Tibial artery (tissue), 4 donors: ENCODE results near the gene ERP29.

Experiments used
- DNase-seq, 2 donors: peaks; one replicate each; pipeline ENCODE4 v3.0.0-alpha.2; 2019
- H3K27ac ChIP-seq, 2 donors: fragments of 200-600 bp; sonication (generic) in 1 of 2; 1 replicate in 1 of 2; 2 replicates in 1 of 2; pipeline ENCODE4 v1.5.1; 2018 to 2019; ENCODE audit warnings: mild to moderate bottlenecking in 1 of 2
- H3K27me3 ChIP-seq, 2 donors: fragments of 200-600 bp; sonication (generic) in 1 of 2; one replicate each; pipeline versions ENCODE4 v1.5.1 to v1.6.0; 2016 to 2019
- H3K36me3 ChIP-seq, 3 donors: fragments of 200-600 bp; sonication (generic) in 2 of 3; one replicate each; pipeline ENCODE4 v1.5.1; 2016 to 2019; ENCODE audit warnings: mild to moderate bottlenecking in 2 of 3
- H3K4me1 ChIP-seq, 4 donors: fragments of 200-600 bp; sonication (generic) in 2 of 4; 1 replicate in 3 of 4; 2 replicates in 1 of 4; pipeline ENCODE4 v1.5.1; 2016 to 2019
- H3K4me3 ChIP-seq, 2 donors: fragments of 200-600 bp; sonication (generic) in 1 of 2; 1 replicate in 1 of 2; 2 replicates in 1 of 2; pipeline ENCODE4 v1.5.1; 2018 to 2019; ENCODE audit warnings: mild to moderate bottlenecking in 2 of 2
- H3K9me3 ChIP-seq, 3 donors: fragments of 200-600 bp; sonication (generic) in 1 of 3; one replicate each; pipeline ENCODE4 v1.5.1; 2016 to 2019
- CTCF ChIP-seq, 2 experiments: fragments of 200-600 bp in 1 of 2; fragments of 450-650 bp in 1 of 2; IDR thresholded peaks; one replicate each; pipeline ENCODE4 v1.5.1; 2017 to 2019; ENCODE audit warnings: antibody characterized with exemption in 2 of 2, mild to moderate bottlenecking in 1 of 2, moderate library complexity in 1 of 2
- intact Hi-C: fragments of 100-400 bp; cut with DNase I; formaldehyde crosslinking; loops from one replicate; pipeline ENCODE4 v1.15.0; 2023; ENCODE audit warnings: low total_unique reads

Gene ERP29

DNA sequence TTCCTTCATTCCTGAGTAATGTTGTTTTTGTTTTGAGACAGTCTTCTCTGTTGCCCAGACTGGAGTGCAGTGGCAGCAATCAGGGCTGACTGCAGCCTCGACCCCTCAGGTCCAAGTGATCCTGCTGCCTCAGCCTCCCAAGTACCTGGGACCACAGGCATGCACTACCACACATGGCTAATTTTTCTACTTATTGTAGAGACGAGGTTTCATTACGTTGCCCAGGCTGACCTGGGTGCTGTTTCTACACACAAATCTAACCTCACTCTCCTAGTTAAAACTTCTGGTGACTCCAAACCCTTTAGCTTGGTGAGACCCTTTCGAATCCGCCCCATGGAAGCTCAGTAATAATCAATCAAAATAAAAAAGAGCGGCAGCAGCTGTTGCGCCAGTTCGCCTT lies 1.5 kb upstream of the ERP29 start:
- TF ChIP-seq CTCF (IDR thresholded peaks at IDR 0.05): no peak
- Histone ChIP-seq H3K36me3 (peaks cover 0 to 6% (median 0%) of the 10 kb centered on the region in 3 donors), H3K4me3 (peak overlapping the region; percentile 72 to 86), H3K27ac (peak overlapping the region in 1 of 2 donors; percentile 97), H3K9me3 (no peaks in the 10 kb centered on the region), H3K27me3 (no peaks in the 10 kb centered on the region), H3K4me1 (peaks cover 5 to 35% (median 25%) of the 10 kb centered on the region in 4 donors)
- intact Hi-C loops: loop anchor here (5.0 kb wide), 2 partner anchors 74 to 169 kb away; partner anchors contain the start of gene MAPKAPK5
- DNase-seq: no peak

GRCh38 chr12:112013601-112014402 lies 576 bp downstream of the ERP29 start:
- DNase-seq: peak; percentile 37 to 72
- H3K4me1 ChIP-seq: peaks cover 5 to 35% (median 25%) of the 10 kb centered on the region in 4 donors
- H3K9me3 ChIP-seq: no peaks in the 10 kb centered on the region
- TF ChIP-seq CTCF (IDR thresholded peaks at IDR 0.05): no peak
- peak overlapping the region; percentile 72 to 86 for H3K4me3 ChIP-seq
- H3K27ac ChIP-seq: peak overlapping the region; percentile 94 to 97
- peaks cover 4 to 14% (median 6%) of the 10 kb centered on the region in 3 donors for H3K36me3 ChIP-seq
- intact Hi-C loops: loop anchor here (5.0 kb wide), 2 partner anchors 77 to 172 kb away; partner anchors contain the start of gene MAPKAPK5
- H3K27me3 ChIP-seq: no peaks in the 10 kb centered on the region

GRCh38 chr12:112015938-112016337 lies 2.7 kb downstream of the ERP29 start:
- Histone ChIP-seq H3K4me3 (no peak overlapping the region), H3K4me1 (peaks cover 5 to 31% (median 22%) of the 10 kb centered on the region in 4 donors), H3K9me3 (no peaks in the 10 kb centered on the region), H3K27me3 (no peaks in the 10 kb centered on the region), H3K27ac (no peak overlapping the region), H3K36me3 (peaks cover 4 to 32% (median 13%) of the 10 kb centered on the region in 3 donors)
- DNase-seq: no peak
- intact Hi-C loops: no loop called here
- no peak for TF ChIP-seq CTCF (IDR thresholded peaks at IDR 0.05)

GRCh38 chr12:112017041-112017440 lies 3.8 kb downstream of the ERP29 start:
- H3K27me3 ChIP-seq: no peaks in the 10 kb centered on the region
- intact Hi-C loops: no loop called here
- no peak overlapping the region for H3K27ac ChIP-seq
- DNase-seq: no peak
- H3K9me3 ChIP-seq: no peaks in the 10 kb centered on the region
- H3K36me3 ChIP-seq: peaks cover 5 to 43% (median 18%) of the 10 kb centered on the region in 3 donors
- H3K4me3 ChIP-seq: no peak overlapping the region
- no peak for TF ChIP-seq CTCF (IDR thresholded peaks at IDR 0.05)
- H3K4me1 ChIP-seq: peaks cover 0 to 20% (median 13%) of the 10 kb centered on the region in 4 donors

GRCh38 chr12:112018571-112019237 lies 5.5 kb downstream of the ERP29 start:
- H3K36me3 ChIP-seq: peaks cover 14 to 60% (median 33%) of the 10 kb centered on the region in 3 donors
- DNase-seq: no peak
- no peak overlapping the region for H3K4me3 ChIP-seq
- no peak overlapping the region for H3K27ac ChIP-seq
- peaks cover 0 to 16% (median 10%) of the 10 kb centered on the region in 4 donors for H3K4me1 ChIP-seq
- no peaks in the 10 kb centered on the region for H3K27me3 ChIP-seq
- no peaks in the 10 kb centered on the region for H3K9me3 ChIP-seq
- TF ChIP-seq CTCF (IDR thresholded peaks at IDR 0.05): no peak
- intact Hi-C loops: no loop called here
